CD4-positive, CD25-positive, alpha-beta regulatory T cell (primary cell): ENCODE data around the gene TTC16. TPM values are rescaled to one million over a fixed set of nuclear protein-coding genes. Genes with fewer than 3 reads are reported as not detected.

ENCODE experiments used
- ATAC-seq, 2 donors: fragments of 150-1000 bp; cut with Tn5 transposase; one replicate each; pipeline ENCODE4 v1.10.0; 2021; ENCODE audit warnings: low read depth in 2 of 2, moderate number of reproducible peaks in 2 of 2, moderate library complexity in 1 of 2
- DNase-seq, 3 donors: peaks; one replicate each; pipeline versions ENCODE4 v3.0.0 to v3.0.0-alpha.2; 2012 to 2022; ENCODE audit warnings: mixed read lengths in 1 of 3
- H3K27ac ChIP-seq: one replicate; pipeline ENCODE4 v1.7.0; 2013; ENCODE audit warnings: mild to moderate bottlenecking, low read length; ENCODE audit not compliant: insufficient read depth, poor library complexity, severe bottlenecking
- H3K27me3 ChIP-seq: one replicate; pipeline ENCODE4 v1.7.0; 2013; ENCODE audit warnings: low read length; ENCODE audit not compliant: control insufficient read depth, insufficient read depth
- H3K36me3 ChIP-seq: one replicate; pipeline ENCODE4 v1.7.0; 2013; ENCODE audit warnings: mild to moderate bottlenecking, low read length, moderate library complexity; ENCODE audit not compliant: control insufficient read depth, insufficient read depth
- H3K4me1 ChIP-seq: 2 replicates; pipeline ENCODE4 v1.7.0; 2013; ENCODE audit warnings: mild to moderate bottlenecking, low read length; ENCODE audit not compliant: insufficient read depth, control insufficient read depth, poor library complexity, severe bottlenecking
- H3K4me3 ChIP-seq: one replicate; pipeline ENCODE4 v1.7.0; 2013; ENCODE audit warnings: low read depth, mild to moderate bottlenecking, low read length, moderate library complexity
- H3K9me3 ChIP-seq, 2 experiments: 1 replicate in 1 of 2; 2 replicates in 1 of 2; pipeline ENCODE4 v1.7.0; 2013; ENCODE audit warnings: low read length in 2 of 2, mild to moderate bottlenecking in 1 of 2, moderate library complexity in 1 of 2; ENCODE audit not compliant: control insufficient read depth in 2 of 2
- H3K27ac Mint-ChIP-seq, 3 donors: one replicate each; pipeline ENCODE4 v1.8.0; 2020 to 2022; ENCODE audit warnings: mild to moderate bottlenecking in 3 of 3, mixed read lengths in 3 of 3, moderate library complexity in 2 of 3
- H3K27me3 Mint-ChIP-seq: one replicate; pipeline ENCODE4 v1.8.0; 2022; ENCODE audit warnings: mild to moderate bottlenecking, mixed read lengths
- H3K36me3 Mint-ChIP-seq: one replicate; pipeline ENCODE4 v1.8.0; 2020; ENCODE audit warnings: mixed read lengths
- H3K4me1 Mint-ChIP-seq, 4 donors: one replicate each; pipeline ENCODE4 v1.8.0; 2020 to 2022; ENCODE audit warnings: mixed read lengths in 4 of 4, mild to moderate bottlenecking in 1 of 4
- H3K4me3 Mint-ChIP-seq, 4 donors: one replicate each; pipeline ENCODE4 v1.8.0; 2020 to 2022; ENCODE audit warnings: mild to moderate bottlenecking in 4 of 4, mixed read lengths in 4 of 4, moderate library complexity in 3 of 4
- H3K9me3 Mint-ChIP-seq, 7 donors: one replicate each; pipeline ENCODE4 v1.8.0; 2020 to 2022; ENCODE audit warnings: mixed read lengths in 7 of 7, mild to moderate bottlenecking in 3 of 7, moderate library complexity in 2 of 7
- polyA plus RNA-seq, 4 donors: library from polyadenylated mRNA; unstranded; fragments of 300-500 nt; fragmentation: Illumina TruSeq; gene quantifications; one replicate each; pipeline ENCODE4 v1.2.3, GENCODE V29; 2021
- total RNA-seq: library from RNA; stranded (reverse); gene quantifications from one replicate; pipeline ENCODE4 v1.2.3, GENCODE V29; 2022

Gene TTC16
- total and polyA plus RNA-seq, 5 donors from 2014 or later: 0.28 to 1.7 (median 0.38) TPM; not detected in 2

GRCh38 chr9:127680846-127681245 is 35.0 kb upstream of the TTC16 start:
- no peaks in the 10 kb centered on the region for H3K36me3 ChIP-seq
- Mint-ChIP-seq H3K9me3 (peaks cover 0 to 2% (median 0%) of the 10 kb centered on the region in 7 donors), H3K36me3 (peaks cover 7% of the 10 kb centered on the region), H3K4me1 (peaks cover 0 to 2% (median 0%) of the 10 kb centered on the region in 4 donors), H3K27me3 (peaks cover 12% of the 10 kb centered on the region), H3K27ac (no peak overlapping the region), H3K4me3 (no peak overlapping the region)
- no peaks in the 10 kb centered on the region for H3K9me3 ChIP-seq
- ATAC-seq (no peak), DNase-seq (no peak)
- no peak overlapping the region for H3K27ac ChIP-seq
- no peaks in the 10 kb centered on the region for H3K4me1 ChIP-seq
- H3K27me3 ChIP-seq: no peaks in the 10 kb centered on the region
- H3K4me3 ChIP-seq: no peak overlapping the region

GRCh38 chr9:127682351-127683136 is 33.3 kb upstream of the TTC16 start:
- Mint-ChIP-seq H3K4me3 (no peak overlapping the region), H3K27me3 (peaks cover 12% of the 10 kb centered on the region)
- no peak overlapping the region for H3K27ac ChIP-seq

GRCh38 chr9:127683723-127684122 is 32.2 kb upstream of the TTC16 start:
- Histone ChIP-seq H3K27me3 (no peaks in the 10 kb centered on the region), H3K4me1 (no peaks in the 10 kb centered on the region), H3K27ac (no peak overlapping the region), H3K36me3 (no peaks in the 10 kb centered on the region), H3K9me3 (no peaks in the 10 kb centered on the region), H3K4me3 (no peak overlapping the region)
- no peak overlapping the region for H3K4me3 Mint-ChIP-seq
- H3K4me1 Mint-ChIP-seq: peaks cover 0 to 2% (median 0%) of the 10 kb centered on the region in 4 donors
- ATAC-seq: no peak
- no peak overlapping the region for H3K27ac Mint-ChIP-seq
- peaks cover 10% of the 10 kb centered on the region for H3K27me3 Mint-ChIP-seq
- DNase-seq: no peak
- peaks cover 0 to 2% (median 0%) of the 10 kb centered on the region in 7 donors for H3K9me3 Mint-ChIP-seq
- H3K36me3 Mint-ChIP-seq: peaks cover 7% of the 10 kb centered on the region

More at GRCh38 chr9:127682351-127683136, 33.3 kb upstream of the TTC16 start:
- DNase-seq (no peak), ATAC-seq (no peak)
- Histone ChIP-seq H3K4me1 (no peaks in the 10 kb centered on the region), H3K27me3 (no peaks in the 10 kb centered on the region), H3K36me3 (no peaks in the 10 kb centered on the region), H3K4me3 (no peak overlapping the region), H3K9me3 (no peaks in the 10 kb centered on the region)
- Mint-ChIP-seq H3K9me3 (peaks cover 0 to 2% (median 0%) of the 10 kb centered on the region in 7 donors), H3K36me3 (peaks cover 7% of the 10 kb centered on the region), H3K4me1 (peaks cover 0 to 2% (median 0%) of the 10 kb centered on the region in 4 donors), H3K27ac (no peak overlapping the region)

- no peak for ATAC-seq
- peaks cover 4% of the 10 kb centered on the region for H3K27me3 Mint-ChIP-seq
- Histone ChIP-seq H3K27ac (no peak overlapping the region), H3K27me3 (no peaks in the 10 kb centered on the region), H3K4me1 (no peaks in the 10 kb centered on the region), H3K36me3 (no peaks in the 10 kb centered on the region), H3K4me3 (no peak overlapping the region), H3K9me3 (no peaks in the 10 kb centered on the region)
- peaks cover 0 to under 1% (median 0%) of the 10 kb centered on the region in 4 donors for H3K4me1 Mint-ChIP-seq
- peaks cover 0 to 2% (median 0%) of the 10 kb centered on the region in 7 donors for H3K9me3 Mint-ChIP-seq
- DNase-seq: no peak
- H3K27ac Mint-ChIP-seq: no peak overlapping the region
- no peak overlapping the region for H3K4me3 Mint-ChIP-seq
- H3K36me3 Mint-ChIP-seq: peaks cover 5% of the 10 kb centered on the region
Measured at GRCh38 chr9:127684576-127684975, 31.3 kb upstream of the TTC16 start.

- no peaks in the 10 kb centered on the region for H3K27me3 Mint-ChIP-seq
- peaks cover 4% of the 10 kb centered on the region for H3K36me3 Mint-ChIP-seq
- DNase-seq: no peak
- Histone ChIP-seq H3K4me3 (no peak overlapping the region), H3K9me3 (no peaks in the 10 kb centered on the region), H3K36me3 (no peaks in the 10 kb centered on the region), H3K27ac (no peak overlapping the region), H3K27me3 (no peaks in the 10 kb centered on the region), H3K4me1 (no peaks in the 10 kb centered on the region)
- no peaks in the 10 kb centered on the region for H3K4me1 Mint-ChIP-seq
- H3K4me3 Mint-ChIP-seq: no peak overlapping the region
- no peak for ATAC-seq
- H3K27ac Mint-ChIP-seq: no peak overlapping the region
- H3K9me3 Mint-ChIP-seq: peaks cover 0 to 2% (median 0%) of the 10 kb centered on the region in 7 donors
Measured at GRCh38 chr9:127686461-127687393, 29.2 kb upstream of the TTC16 start.

- no peak overlapping the region for H3K4me3 ChIP-seq
- no peaks in the 10 kb centered on the region for H3K4me1 ChIP-seq
- no peaks in the 10 kb centered on the region for H3K4me1 Mint-ChIP-seq
- H3K27ac ChIP-seq: no peak overlapping the region
- H3K27ac Mint-ChIP-seq: no peak overlapping the region
- H3K27me3 ChIP-seq: no peaks in the 10 kb centered on the region
- no peak overlapping the region for H3K4me3 Mint-ChIP-seq
- H3K36me3 ChIP-seq: no peaks in the 10 kb centered on the region
- no peak for ATAC-seq
- peaks cover 13% of the 10 kb centered on the region for H3K36me3 Mint-ChIP-seq
- DNase-seq: no peak
- H3K9me3 ChIP-seq: no peaks in the 10 kb centered on the region
- peaks cover 0 to 2% (median 0%) of the 10 kb centered on the region in 7 donors for H3K9me3 Mint-ChIP-seq
- no peaks in the 10 kb centered on the region for H3K27me3 Mint-ChIP-seq
Measured at GRCh38 chr9:127689329-127690000, 26.4 kb upstream of the TTC16 start.

- H3K4me3 Mint-ChIP-seq: no peak overlapping the region
- H3K9me3 Mint-ChIP-seq: peaks cover 0 to 2% (median 0%) of the 10 kb centered on the region in 7 donors
Measured at GRCh38 chr9:127690735-127691134, 25.1 kb upstream of the TTC16 start.

More at GRCh38 chr9:127690735-127691134, 25.1 kb upstream of the TTC16 start:
- Histone ChIP-seq H3K36me3 (no peaks in the 10 kb centered on the region), H3K27me3 (no peaks in the 10 kb centered on the region), H3K4me3 (no peak overlapping the region), H3K9me3 (no peaks in the 10 kb centered on the region), H3K4me1 (no peaks in the 10 kb centered on the region), H3K27ac (no peak overlapping the region)
- no peak for ATAC-seq
- peaks cover 13% of the 10 kb centered on the region for H3K36me3 Mint-ChIP-seq
- H3K27me3 Mint-ChIP-seq: no peaks in the 10 kb centered on the region
- H3K27ac Mint-ChIP-seq: no peak overlapping the region
- no peaks in the 10 kb centered on the region for H3K4me1 Mint-ChIP-seq
- no peak for DNase-seq
